TTC549 (cell line): ENCODE measurements around the gene NCF4.

ENCODE experiments used
- FAIRE-seq: peaks from 2 replicates; lab custom pipeline; 2012; peaks lifted over from hg19 to GRCh38; lab: Jason Lieb, UNC

The NCF4 gene

DNA sequence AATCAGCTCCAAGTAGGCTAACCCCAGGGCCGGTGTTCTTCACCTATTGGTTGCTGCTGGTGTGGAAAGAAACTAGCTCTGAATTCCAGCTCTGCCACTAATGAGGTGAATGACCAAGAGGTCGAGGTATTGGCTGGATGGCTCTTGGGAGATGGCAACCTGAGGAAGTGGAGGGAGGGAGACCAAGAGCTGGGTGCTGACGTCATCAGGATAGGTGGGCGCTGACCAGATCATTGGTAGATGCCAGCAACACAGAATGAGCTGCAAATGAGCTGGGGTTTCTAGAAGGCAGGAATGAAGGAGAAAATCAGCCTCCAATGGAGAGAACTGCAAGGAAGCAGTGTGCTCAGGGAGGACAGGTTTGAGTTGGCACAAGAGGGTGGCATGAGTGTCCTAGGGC, 37.9 kb downstream of the NCF4 start:
- FAIRE-seq = no peak

GRCh38 chr22:36899498-36899897, 38.7 kb downstream of the NCF4 start:
- no peak for FAIRE-seq

GRCh38 chr22:36900225-36900624, 39.4 kb downstream of the NCF4 start:
- no peak for FAIRE-seq

DNA sequence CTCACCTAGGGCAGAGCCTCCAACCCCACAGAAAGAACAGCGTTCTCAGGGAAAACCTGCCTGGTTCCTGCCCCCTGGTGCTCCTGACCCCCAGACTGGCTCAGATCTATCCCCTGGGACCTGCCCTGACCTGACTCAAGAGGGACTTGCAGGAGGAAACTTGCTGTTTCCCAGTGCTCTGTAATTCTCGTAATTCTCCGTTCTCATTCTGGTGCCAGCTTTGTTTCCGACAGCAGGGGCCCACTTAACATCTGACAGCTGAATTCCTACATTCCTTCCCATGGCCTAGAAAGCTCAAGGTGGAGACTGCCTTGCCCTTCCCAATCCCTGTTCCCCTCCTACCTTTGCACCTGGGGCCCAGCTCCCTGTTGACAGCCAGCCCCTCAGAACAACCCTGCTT, 40.1 kb downstream of the NCF4 start:
- FAIRE-seq = no peak

GRCh38 chr22:36901411-36902142, 40.8 kb downstream of the NCF4 start:
- FAIRE-seq = no peak

- no peak for FAIRE-seq
These were observed 41.5 kb downstream of the NCF4 start for GRCh38 chr22:36902143-36902926.

GRCh38 chr22:36904260-36904880, 43.6 kb downstream of the NCF4 start:
- no peak for FAIRE-seq

DNA sequence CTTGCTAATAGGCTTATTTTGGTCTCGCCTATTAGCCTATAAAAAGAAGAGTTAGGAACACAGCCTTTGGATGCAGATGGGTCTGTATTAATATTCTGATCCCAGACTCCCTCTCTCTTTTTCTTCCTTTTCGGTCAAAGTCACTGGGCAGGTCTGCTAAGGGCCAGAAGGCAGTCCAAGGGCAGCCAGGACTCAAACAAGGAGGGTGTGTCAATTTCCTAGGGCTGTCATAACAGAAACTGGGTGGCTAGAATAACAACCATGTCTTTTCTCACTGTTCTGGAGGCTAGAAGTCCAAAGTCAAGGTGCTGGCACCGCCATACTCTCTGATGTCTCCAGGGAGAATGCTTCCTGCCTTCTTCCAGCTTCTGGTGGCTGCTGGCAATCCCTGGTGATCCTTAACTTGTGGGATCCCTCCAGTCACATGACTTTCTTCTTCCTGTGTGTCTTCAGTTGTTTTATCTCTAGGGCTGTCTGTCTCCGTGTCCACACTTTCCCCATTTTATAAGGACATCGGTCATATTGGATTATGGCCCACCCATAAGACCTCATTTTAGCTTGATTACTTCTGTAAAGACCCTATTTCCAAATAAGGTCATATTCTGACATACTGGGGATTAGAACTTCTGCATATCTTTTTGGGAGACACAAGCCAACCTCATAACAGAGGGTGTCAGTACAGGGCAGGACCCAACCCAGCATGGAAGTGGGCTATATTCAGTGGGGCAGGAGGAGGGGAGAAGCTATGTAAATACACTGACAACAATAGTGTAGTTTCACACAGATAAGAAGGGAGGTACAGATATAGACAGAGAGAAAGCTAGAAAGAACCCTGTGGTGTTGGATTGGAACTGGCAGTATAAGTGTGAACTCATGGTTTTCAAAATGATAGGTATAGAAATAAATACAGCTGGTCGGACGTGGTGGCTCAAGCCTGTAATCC, 46.7 kb downstream of the NCF4 start:
- no peak for FAIRE-seq

DNA sequence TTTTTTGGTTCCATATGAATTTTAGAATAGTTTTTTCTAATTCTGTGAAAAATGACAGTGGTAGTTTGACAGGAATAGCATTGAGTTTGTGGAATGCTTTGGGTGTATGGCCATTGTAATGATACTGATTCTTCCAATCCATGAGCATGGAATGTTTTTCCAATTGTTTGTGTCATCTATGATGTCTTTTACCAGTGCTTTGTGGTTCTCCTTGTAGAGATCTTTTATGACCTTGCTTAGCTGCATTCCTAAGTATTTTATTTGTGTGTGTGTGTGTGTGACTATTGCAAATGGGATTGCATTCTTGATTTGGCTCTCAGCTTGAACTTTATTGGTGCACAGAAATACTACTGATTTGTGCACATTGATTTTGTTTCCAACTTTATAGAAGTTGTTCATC, 49.7 kb downstream of the NCF4 start:
- no peak for FAIRE-seq

GRCh38 chr22:36911887-36912661, 51.3 kb downstream of the NCF4 start:
- no peak for FAIRE-seq

- FAIRE-seq = no peak
These were observed 52.1 kb downstream of the NCF4 start for GRCh38 chr22:36912694-36913426.

- FAIRE-seq = no peak
These were observed 52.9 kb downstream of the NCF4 start, which contains the start of gene CSF2RB for GRCh38 chr22:36913427-36914389. CSF2RB (plus strand) TSS chr22:36913628; CDS start chr22:36922208, 8,580 bp downstream.

DNA sequence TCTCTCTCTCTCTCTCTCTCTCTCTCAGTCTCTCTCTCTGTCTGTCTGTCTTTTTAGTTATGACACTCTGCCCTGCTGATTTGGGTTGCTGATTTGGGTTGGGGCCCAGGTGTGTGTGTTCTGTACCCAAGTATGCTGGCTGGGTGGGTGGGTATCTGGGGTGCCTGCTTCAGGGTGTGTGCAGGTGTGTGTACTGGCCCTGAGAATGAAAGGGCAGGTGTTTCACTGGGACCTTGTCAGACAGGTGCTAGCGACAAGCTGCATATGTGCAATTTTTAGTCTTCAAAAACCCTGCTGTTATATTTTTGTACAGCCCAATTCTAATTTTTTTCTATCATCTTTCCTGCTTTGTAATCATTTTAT, 53.6 kb downstream of the NCF4 start:
- no peak for FAIRE-seq

DNA sequence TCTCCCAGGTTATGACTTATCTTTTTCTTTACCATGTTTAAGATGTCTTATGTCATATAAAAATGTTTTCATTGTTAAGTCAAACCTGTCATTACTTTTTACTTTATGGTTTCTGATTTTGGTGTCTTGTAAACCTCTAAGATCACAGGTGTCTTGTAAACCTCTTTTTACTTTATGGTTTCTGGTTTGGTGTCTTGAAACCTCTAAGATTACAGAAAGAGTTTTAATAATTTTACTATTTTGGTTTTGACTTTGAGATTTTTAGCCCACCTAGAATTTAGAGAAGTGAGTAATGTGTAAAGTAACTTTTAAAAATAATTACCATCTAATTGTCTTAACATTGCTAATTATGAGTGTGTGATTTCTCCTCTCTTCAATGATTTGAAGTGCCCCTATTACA, 55.2 kb downstream of the NCF4 start:
- no peak for FAIRE-seq

DNA sequence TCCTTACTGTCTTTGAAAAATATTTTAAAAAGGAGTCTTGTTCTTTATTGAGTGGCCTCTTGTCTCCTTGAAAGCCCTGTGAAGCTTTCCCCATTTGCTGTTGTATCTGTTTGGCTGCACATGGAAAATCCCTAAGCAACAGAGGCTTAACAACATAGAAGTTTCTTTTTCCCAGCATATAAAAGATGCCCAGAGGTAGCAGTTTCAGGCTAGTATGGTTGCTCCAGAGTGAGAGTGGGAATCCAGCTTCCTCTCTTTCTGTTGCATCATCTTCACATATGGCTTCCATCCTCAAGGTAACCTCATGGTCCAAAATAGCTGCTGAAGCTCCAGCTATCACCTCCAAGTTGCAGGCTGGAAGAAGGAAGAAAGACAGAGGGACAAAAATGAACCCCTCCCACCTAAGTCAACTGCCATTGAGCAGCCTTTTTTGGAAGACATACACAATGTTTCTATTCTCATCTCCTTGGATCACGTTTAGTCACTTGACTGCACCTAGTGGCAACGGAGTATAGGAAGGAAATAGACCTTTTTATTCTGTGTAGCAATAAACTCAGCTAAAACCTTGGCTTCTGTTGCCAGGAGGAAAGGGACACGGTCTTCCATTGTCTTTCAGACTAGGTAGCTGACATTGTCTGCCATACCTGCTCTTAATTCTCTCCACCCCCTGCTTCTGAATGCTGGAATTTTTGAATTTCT, 57.9 kb downstream of the NCF4 start:
- no peak for FAIRE-seq

GRCh38 chr22:36921309-36922104, 60.7 kb downstream of the NCF4 start:
- FAIRE-seq = no peak

DNA sequence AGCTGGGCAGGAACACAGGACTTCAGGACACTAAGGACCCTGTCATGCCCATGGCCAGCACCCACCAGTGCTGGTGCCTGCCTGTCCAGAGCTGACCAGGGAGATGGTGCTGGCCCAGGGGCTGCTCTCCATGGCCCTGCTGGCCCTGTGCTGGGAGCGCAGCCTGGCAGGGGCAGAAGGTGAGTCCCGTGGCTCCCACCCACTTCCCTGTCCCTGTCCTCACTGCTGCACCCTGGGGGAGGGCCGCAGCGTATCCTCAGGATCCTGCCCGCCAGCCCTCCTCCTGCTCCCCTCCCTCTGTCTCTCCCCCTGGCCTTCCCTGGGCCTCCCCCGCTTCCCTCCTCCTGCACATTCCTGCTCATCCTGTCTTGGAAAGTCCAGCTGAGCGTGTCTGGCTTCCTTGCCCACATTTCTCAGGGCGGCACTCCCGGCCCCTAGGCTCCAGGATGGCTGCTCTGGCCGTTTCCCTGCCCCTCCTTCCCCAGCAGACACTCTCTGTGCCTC, 61.4 kb downstream of the NCF4 start:
- no peak for FAIRE-seq

DNA sequence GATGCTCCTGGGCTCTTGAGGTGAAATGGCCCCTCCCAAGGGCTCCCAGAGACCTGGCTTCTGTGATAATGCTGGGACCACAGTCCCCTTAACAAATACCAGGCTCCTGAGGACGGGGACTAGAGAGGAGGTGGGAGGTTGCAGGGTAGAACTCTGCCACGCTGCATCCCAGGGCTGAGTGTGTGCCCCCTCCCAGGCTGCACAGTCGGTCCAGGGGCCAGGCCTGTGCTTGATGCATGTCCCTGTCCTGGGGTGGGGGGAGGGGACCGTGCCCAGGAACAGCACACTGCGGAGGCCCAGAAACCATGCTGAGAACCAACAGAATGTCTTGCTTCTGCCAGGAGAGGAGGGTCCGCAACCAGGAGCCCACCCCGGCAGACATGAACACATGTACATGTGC, 61.9 kb downstream of the NCF4 start:
- FAIRE-seq = no peak
